Right lobe of liver (tissue), 6 donors: ENCODE data around the gene IL17RA. TPM values are rescaled to one million over a fixed set of nuclear protein-coding genes. Genes with fewer than 3 reads are reported as not detected.

Experiments
- ATAC-seq, 4 donors: fragments of 200-7000 bp; cut with Tn5 transposase; one replicate each; pipeline ENCODE4 v1.9.1; 2020; ENCODE audit warnings: mild to moderate bottlenecking in 4 of 4, moderate library complexity in 4 of 4
- DNase-seq, 3 donors: peaks; one replicate each; pipeline ENCODE4 v3.0.0-alpha.2; 2020
- H3K27ac ChIP-seq, 3 donors: fragments of 200-600 bp; one replicate each; pipeline ENCODE4 v1.8.0; 2022
- H3K27me3 ChIP-seq, 2 donors: fragments of 200-600 bp; one replicate each; pipeline ENCODE4 v1.8.0; 2022
- H3K36me3 ChIP-seq, 4 donors: fragments of 200-600 bp; sonication (generic) in 1 of 4; one replicate each; pipeline versions ENCODE4 v1.5.1 to v1.8.0; 2017 to 2022; ENCODE audit warnings: control low read depth in 1 of 4
- H3K4me1 ChIP-seq, 4 donors: fragments of 200-600 bp; sonication (generic) in 1 of 4; one replicate each; pipeline versions ENCODE4 v1.5.1 to v1.8.0; 2017 to 2022; ENCODE audit warnings: control low read depth in 1 of 4
- H3K4me3 ChIP-seq, 3 donors: fragments of 200-600 bp; one replicate each; pipeline ENCODE4 v1.8.0; 2022
- H3K9me3 ChIP-seq, 4 donors: fragments of 200-600 bp; sonication (generic) in 1 of 4; one replicate each; pipeline versions ENCODE4 v1.5.1 to v1.8.0; 2017 to 2022; ENCODE audit warnings: control low read depth in 1 of 4
- CTCF ChIP-seq, 4 donors: fragments of 200-600 bp in 3 of 4; fragments of 450-650 bp in 1 of 4; IDR thresholded peaks; one replicate each; pipeline versions ENCODE4 v1.5.1 to v1.8.0; 2016 to 2022; ENCODE audit warnings: antibody characterized with exemption in 4 of 4, mild to moderate bottlenecking in 2 of 4
- POLR2A ChIP-seq: fragments of 450-650 bp; IDR thresholded peaks from one replicate; pipeline ENCODE4 v1.6.1; 2017; ENCODE audit warnings: antibody characterized with exemption, mild to moderate bottlenecking
- WGBS: methylation state at CpG from one replicate; pipeline ENCODE4 v1.1.6; 2018; ENCODE audit warnings: low coverage, low lambda C conversion rate; ENCODE audit not compliant: insufficient coverage; ENCODE audit errors: missing lambda C conversion rate; 5-methylcytosine and 5-hydroxymethylcytosine counted together
- intact Hi-C, 2 donors: fragments of 100-400 bp; cut with DNase I; formaldehyde crosslinking; loops; one replicate each; pipeline versions ENCODE4 v1.11.2 to v1.14.1; 2022
- total RNA-seq, 6 experiments: library from RNA; depleted of rRNA in 2 of 6; stranded (reverse); fragments of >200 nt in 2 of 6; fragmentation: NEBNext Ultra II Directional in 3 of 6; extraction: Animal tissue kit (Norgen Biotek cat#: 25700) in 3 of 6; gene quantifications; one replicate each; pipeline versions ENCODE4 v1.1.0 to v1.2.4, GENCODE V29; 2016 to 2023
- donor health status: DM: no; HTN: yes; CAD: no.
- donor health status: DM: no; HTN: no; CAD: no.
- donor health status: DM: no; HTN: no; CAD: no.
- donor health status: DM: no; HTN: yes; CAD: no.
- donor health status: DM: no; HTN: yes; CAD: no.

Gene IL17RA
- total RNA-seq, 6 experiments from 2014 or later: 7.1 to 13.6 (median 9.6) TPM

GRCh38 chr22:17046566-17047348 lies 38.0 kb upstream of the IL17RA start:
- no peak for ATAC-seq
- 46% methylated on average over 4 of the region's 5 CpGs for WGBS

GRCh38 chr22:17047656-17048055 lies 37.1 kb upstream of the IL17RA start:
- Histone ChIP-seq H3K27ac (no peak overlapping the region), H3K36me3 (no peaks in the 10 kb centered on the region), H3K4me3 (no peak overlapping the region), H3K4me1 (no peaks in the 10 kb centered on the region), H3K27me3 (no peaks in the 10 kb centered on the region), H3K9me3 (no peaks in the 10 kb centered on the region)
- TF ChIP-seq CTCF (IDR thresholded peaks at IDR 0.05) (no peak), POLR2A (no peak)
- ATAC-seq (no peak), DNase-seq (no peak)
- WGBS: 64% methylated on average over 1 of the region's 1 CpG
- intact Hi-C loops: no loop called here

More at GRCh38 chr22:17046566-17047348, 38.0 kb upstream of the IL17RA start:
- Histone ChIP-seq H3K27me3 (no peaks in the 10 kb centered on the region), H3K4me3 (no peak overlapping the region), H3K4me1 (no peaks in the 10 kb centered on the region), H3K9me3 (no peaks in the 10 kb centered on the region), H3K27ac (no peak overlapping the region), H3K36me3 (no peaks in the 10 kb centered on the region)
- no peak for TF ChIP-seq CTCF (IDR thresholded peaks at IDR 0.05)
- TF ChIP-seq POLR2A: no peak
- intact Hi-C loops: no loop called here
- DNase-seq: no peak

GRCh38 chr22:17056058-17056457 lies 28.7 kb upstream of the IL17RA start:
- Histone ChIP-seq H3K27me3 (no peaks in the 10 kb centered on the region), H3K4me3 (no peak overlapping the region), H3K4me1 (no peaks in the 10 kb centered on the region), H3K36me3 (no peaks in the 10 kb centered on the region), H3K9me3 (no peaks in the 10 kb centered on the region), H3K27ac (no peak overlapping the region)
- ATAC-seq (no peak), DNase-seq (no peak)
- WGBS: 83% methylated on average over 4 of the region's 5 CpGs
- TF ChIP-seq POLR2A: no peak
- intact Hi-C loops: loop anchor here in 1 of 2 donors (5.0 kb wide), 1 partner anchor 139 kb away; no protein-coding TSS in a partner anchor

- no peaks in the 10 kb centered on the region for H3K36me3 ChIP-seq
- no peaks in the 10 kb centered on the region for H3K27me3 ChIP-seq
- H3K27ac ChIP-seq: no peak overlapping the region
- no peaks in the 10 kb centered on the region for H3K9me3 ChIP-seq
- no peaks in the 10 kb centered on the region for H3K4me1 ChIP-seq
- H3K4me3 ChIP-seq: no peak overlapping the region
- TF ChIP-seq POLR2A (no peak), CTCF (IDR thresholded peaks at IDR 0.05) (no peak)
- no peak for DNase-seq
- peak in 1 of 4 donors; percentile 10 for ATAC-seq
- WGBS: 70% methylated on average over 6 of the region's 8 CpGs
- intact Hi-C loops: loop anchor here in 1 of 2 donors (5.0 kb wide), 1 partner anchor 140 kb away; no protein-coding TSS in a partner anchor
These were observed 28.0 kb upstream of the IL17RA start for GRCh38 chr22:17056807-17057206.
